Fibroblast of the aortic adventitia (primary cell): Measurements from ENCODE around the gene SUGT1. TPM values are rescaled to one million over a fixed set of nuclear protein-coding genes. Genes with fewer than 3 reads are reported as not detected.
"Not testable (repeated sequence)": the region's sequence is repeated elsewhere in the genome, so short reads cannot be mapped to it uniquely, and the experiment has no call there.

ENCODE experiments used
- DNase-seq: peaks from one replicate; pipeline ENCODE4 v3.0.0-alpha.2; 2010; ENCODE audit warnings: low read depth
- H3K4me3 ChIP-seq: 2 replicates; pipeline ENCODE4 v1.5.1; 2011; ENCODE audit warnings: low read depth, mild to moderate bottlenecking, control low read depth, low read length, moderate library complexity
- CTCF ChIP-seq: IDR thresholded peaks from 2 replicates; pipeline ENCODE4 v1.5.1; 2011; ENCODE audit warnings: mild to moderate bottlenecking, low read length, control low read depth, inconsistent platforms; ENCODE audit not compliant: insufficient read depth
- total RNA-seq: library from RNA; depleted of rRNA; stranded (reverse); fragments of >200 nt; gene quantifications from 2 replicates; pipeline ENCODE4 v1.2.3, GENCODE V29; 2012; ENCODE audit warnings: low replicate concordance

SUGT1 gene
- total RNA-seq, 1 donor, result 52.1 TPM

GRCh38 chr13:52617070-52618060, 35.3 kb upstream of the SUGT1 start:
- TF ChIP-seq CTCF, result no peak
- peak; percentile 85 for DNase-seq
- H3K4me3 ChIP-seq, result peak overlapping the region; percentile 95

- not testable (repeated sequence) for DNase-seq, H3K4me3 ChIP-seq
These were observed 21.4 kb upstream of the SUGT1 start for GRCh38 chr13:52631083-52631690.

GRCh38 chr13:52638666-52639328, 13.8 kb upstream of the SUGT1 start:
- TF ChIP-seq CTCF, result no peak
- no peak for DNase-seq
- H3K4me3 ChIP-seq, result no peak overlapping the region

GRCh38 chr13:52642131-52642530, 10.5 kb upstream of the SUGT1 start, which contains the start of gene HNRNPA1L2:
TSS of gene HNRNPA1L2 (plus strand) at chr13:52642431. CDS start at chr13:52642493, 62 bp downstream.
- no peak for TF ChIP-seq CTCF
- DNase-seq, result no peak
- no peak within 1 kb of the TSS for H3K4me3 ChIP-seq

DNA sequence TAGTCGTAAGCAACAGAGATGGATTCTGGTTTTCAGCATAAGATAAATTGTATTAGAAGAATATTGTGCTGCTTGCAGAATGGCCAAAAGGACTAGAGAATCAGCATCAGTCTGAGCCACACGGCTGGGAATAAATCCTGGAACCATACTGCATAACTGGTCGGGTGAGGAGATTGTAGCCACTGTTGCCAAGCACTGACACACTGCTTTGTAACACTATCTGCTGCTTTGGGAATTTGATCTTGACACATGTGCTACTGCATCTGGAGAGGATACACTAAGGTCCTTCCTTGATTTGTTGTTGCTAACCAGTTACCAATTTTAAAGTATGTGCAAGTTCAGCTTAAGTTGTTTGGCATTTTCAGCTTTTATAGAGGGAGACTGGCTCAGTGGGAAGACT, 8.5 kb upstream of the SUGT1 start:
- DNase-seq, result no peak
- no peak for TF ChIP-seq CTCF
- no peak overlapping the region for H3K4me3 ChIP-seq

- H3K4me3 ChIP-seq, result no peak overlapping the region
- DNase-seq, result no peak
- TF ChIP-seq CTCF, result no peak
These were observed 5.7 kb upstream of the SUGT1 start for GRCh38 chr13:52646967-52647366.

DNA sequence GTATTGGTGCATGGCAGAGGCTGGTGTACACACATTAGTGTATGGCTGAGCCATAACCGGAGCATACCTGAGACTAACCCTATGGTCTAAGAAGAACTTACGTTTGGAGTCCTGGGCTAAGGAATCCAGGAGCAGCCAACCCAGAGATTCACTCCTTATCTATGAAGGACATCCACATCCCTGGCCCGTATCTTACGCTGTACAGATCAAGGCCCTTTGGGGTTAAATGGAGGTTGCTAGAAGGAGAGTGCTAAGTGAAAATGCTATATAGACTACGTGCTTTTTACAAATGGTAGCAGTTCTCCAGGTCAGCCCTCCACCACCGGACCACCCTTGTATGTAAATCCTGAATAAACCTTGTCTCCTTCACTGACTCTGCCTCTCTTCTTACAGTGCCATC, 1.9 kb upstream of the SUGT1 start:
- peak overlapping the region; percentile 79 for H3K4me3 ChIP-seq
- DNase-seq, result no peak
- TF ChIP-seq CTCF, result no peak
